Gastroesophageal sphincter (tissue), 3 donors: ENCODE measurements around the gene GIMAP8.

Experiments used
- EP300 ChIP-seq: sonication (generic); formaldehyde crosslinking; IDR thresholded peaks from one replicate; pipeline ENCODE4 v1.6.1; 2017; ENCODE audit warnings: antibody characterized with exemption, mild to moderate bottlenecking
- POLR2A ChIP-seq, 2 donors: fragments of 450-650 bp; IDR thresholded peaks; one replicate each; pipeline ENCODE4 v1.6.1; 2017; ENCODE audit warnings: antibody characterized with exemption in 2 of 2, mild to moderate bottlenecking in 2 of 2, moderate library complexity in 1 of 2
- TF ChIP-seq, protein P1 (sequence below), 4 experiments: fragments of 200-600 bp in 2 of 4; fragments of 450-650 bp in 2 of 4; sonication (generic) in 1 of 4; IDR thresholded peaks; one replicate each; pipeline ENCODE4 v1.5.1; 2017 to 2019; ENCODE audit warnings: antibody characterized with exemption in 4 of 4, mild to moderate bottlenecking in 2 of 4, moderate library complexity in 2 of 4

DNA sequence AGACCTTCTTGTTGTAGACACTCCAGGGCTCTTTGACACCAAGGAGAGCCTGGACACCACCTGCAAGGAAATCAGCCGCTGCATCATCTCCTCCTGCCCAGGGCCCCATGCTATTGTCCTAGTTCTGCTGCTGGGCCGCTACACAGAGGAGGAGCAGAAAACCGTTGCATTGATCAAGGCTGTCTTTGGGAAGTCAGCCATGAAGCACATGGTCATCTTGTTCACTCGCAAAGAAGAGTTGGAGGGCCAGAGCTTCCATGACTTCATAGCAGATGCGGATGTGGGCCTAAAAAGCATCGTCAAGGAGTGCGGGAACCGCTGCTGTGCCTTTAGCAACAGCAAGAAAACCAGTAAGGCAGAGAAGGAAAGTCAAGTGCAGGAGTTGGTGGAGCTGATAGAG, 69.7 kb downstream of the GIMAP8 start:
- TF ChIP-seq, protein P1, sequence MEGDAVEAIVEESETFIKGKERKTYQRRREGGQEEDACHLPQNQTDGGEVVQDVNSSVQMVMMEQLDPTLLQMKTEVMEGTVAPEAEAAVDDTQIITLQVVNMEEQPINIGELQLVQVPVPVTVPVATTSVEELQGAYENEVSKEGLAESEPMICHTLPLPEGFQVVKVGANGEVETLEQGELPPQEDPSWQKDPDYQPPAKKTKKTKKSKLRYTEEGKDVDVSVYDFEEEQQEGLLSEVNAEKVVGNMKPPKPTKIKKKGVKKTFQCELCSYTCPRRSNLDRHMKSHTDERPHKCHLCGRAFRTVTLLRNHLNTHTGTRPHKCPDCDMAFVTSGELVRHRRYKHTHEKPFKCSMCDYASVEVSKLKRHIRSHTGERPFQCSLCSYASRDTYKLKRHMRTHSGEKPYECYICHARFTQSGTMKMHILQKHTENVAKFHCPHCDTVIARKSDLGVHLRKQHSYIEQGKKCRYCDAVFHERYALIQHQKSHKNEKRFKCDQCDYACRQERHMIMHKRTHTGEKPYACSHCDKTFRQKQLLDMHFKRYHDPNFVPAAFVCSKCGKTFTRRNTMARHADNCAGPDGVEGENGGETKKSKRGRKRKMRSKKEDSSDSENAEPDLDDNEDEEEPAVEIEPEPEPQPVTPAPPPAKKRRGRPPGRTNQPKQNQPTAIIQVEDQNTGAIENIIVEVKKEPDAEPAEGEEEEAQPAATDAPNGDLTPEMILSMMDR (IDR thresholded peaks at IDR 0.05): no peak
- no peak for TF ChIP-seq POLR2A (IDR thresholded peaks at IDR 0.05)
- TF ChIP-seq EP300: no peak
